Breast epithelium (tissue), 3 donors: ENCODE results near the gene THSD7B.
"Not testable (repeated sequence)": the region's sequence is repeated elsewhere in the genome, so short reads cannot be mapped to it uniquely, and the experiment has no call there.

ENCODE experiments used
- CTCF ChIP-seq, 3 donors: fragments of 450-650 bp; IDR thresholded peaks; one replicate each; pipeline ENCODE4 v1.5.1; 2016 to 2017; ENCODE audit warnings: antibody characterized with exemption in 3 of 3, mild to moderate bottlenecking in 3 of 3, moderate library complexity in 3 of 3
- POLR2AphosphoS5 ChIP-seq, 3 donors: sonication (generic); formaldehyde crosslinking; IDR thresholded peaks; one replicate each; pipeline ENCODE4 v1.6.1; 2017; ENCODE audit warnings: antibody characterized with exemption in 3 of 3

GRCh38 chr2:137076111-137076765 is 310.9 kb downstream of the THSD7B start:
- TF ChIP-seq CTCF, POLR2AphosphoS5 (IDR thresholded peaks at IDR 0.05): not testable (repeated sequence)
